DMS53 (cell line): ENCODE measurements around the gene DMWD.
A peak's percentile ranks its signal among the peaks of the same experiment; 100 is the strongest.
"Not testable (repeated sequence)": the region's sequence is repeated elsewhere in the genome, so short reads cannot be mapped to it uniquely, and the experiment has no call there.

Experiments
- DNase-seq: peaks from one replicate; lab custom pipeline; 2025; lab: John Stamatoyannopoulos, UW

The DMWD gene

DNA sequence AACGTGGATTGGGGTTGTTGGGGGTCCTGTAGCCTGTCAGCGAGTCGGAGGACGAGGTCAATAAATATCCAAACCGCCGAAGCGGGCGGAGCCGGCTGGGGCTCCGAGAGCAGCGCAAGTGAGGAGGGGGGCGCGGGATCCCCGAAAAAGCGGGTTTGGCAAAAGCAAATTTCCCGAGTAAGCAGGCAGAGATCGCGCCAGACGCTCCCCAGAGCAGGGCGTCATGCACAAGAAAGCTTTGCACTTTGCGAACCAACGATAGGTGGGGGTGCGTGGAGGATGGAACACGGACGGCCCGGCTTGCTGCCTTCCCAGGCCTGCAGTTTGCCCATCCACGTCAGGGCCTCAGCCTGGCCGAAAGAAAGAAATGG, 22.8 kb downstream of the DMWD start:
- DNase-seq, result peak; percentile 79

DNA sequence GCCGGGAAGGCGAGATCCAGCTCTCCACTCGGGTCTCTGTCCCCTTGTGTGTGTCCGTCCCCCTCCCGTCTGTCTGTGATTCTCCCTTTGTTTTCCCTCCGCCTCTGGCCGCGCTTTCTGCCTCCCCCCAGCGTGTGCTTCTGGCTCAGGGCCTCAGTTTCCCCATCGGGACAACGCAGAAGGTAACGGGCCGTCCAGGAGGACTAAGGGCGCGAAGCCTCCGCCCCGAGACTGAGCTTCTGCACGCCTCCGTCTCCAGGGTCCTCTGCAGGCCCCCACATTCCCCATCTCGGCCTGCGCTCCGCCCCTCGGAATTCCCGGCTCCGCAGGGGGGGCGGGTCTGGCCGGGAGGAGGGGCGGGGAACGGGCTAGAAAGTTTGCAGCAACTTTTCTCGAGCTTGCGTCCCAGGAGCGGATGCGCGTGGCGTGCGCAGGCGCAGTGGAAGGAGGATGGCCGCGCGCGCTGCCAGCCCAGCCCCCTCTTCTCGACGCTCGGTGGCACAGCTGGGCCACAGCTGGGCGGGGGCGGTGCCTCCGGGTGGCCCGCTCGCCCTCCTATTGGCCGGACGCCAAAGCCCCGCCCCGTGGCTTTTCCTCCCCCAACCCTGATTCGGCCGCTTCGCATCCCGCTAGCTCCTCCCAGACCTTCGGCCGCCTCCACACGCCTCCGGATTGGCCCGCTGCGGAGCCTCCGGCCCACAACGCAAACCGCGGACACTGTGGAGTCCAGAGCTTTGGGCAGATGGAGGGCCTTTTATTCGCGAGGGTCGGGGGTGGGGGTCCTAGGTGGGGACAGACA, 23.5 kb downstream of the DMWD start, which contains the start of gene SIX5:
Gene SIX5, minus strand, starts transcription at position 269 of the 799 bp plus-strand sequence. CDS start 408 bp downstream, outside the sequence.
- DNase-seq, result peak; percentile 99

DNA sequence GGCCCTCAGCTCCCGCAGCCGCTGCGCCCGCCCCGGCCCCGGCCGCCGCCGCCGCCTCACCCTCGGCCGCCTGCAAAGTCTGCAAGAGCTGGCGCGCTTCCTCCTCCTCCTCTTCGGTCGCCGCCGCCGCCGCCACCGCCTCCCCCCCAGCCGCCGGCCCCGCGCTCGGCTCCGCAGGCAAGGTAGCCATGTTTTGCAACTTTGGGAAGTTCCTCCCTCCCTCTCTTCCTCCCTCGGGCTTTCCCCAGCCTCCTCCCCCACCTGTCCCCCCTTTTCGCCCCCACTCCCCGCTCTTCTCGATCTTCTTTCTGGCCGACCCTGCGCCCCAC, 24.0 kb downstream of the DMWD start:
- DNase-seq, result peak; percentile 83

DNA sequence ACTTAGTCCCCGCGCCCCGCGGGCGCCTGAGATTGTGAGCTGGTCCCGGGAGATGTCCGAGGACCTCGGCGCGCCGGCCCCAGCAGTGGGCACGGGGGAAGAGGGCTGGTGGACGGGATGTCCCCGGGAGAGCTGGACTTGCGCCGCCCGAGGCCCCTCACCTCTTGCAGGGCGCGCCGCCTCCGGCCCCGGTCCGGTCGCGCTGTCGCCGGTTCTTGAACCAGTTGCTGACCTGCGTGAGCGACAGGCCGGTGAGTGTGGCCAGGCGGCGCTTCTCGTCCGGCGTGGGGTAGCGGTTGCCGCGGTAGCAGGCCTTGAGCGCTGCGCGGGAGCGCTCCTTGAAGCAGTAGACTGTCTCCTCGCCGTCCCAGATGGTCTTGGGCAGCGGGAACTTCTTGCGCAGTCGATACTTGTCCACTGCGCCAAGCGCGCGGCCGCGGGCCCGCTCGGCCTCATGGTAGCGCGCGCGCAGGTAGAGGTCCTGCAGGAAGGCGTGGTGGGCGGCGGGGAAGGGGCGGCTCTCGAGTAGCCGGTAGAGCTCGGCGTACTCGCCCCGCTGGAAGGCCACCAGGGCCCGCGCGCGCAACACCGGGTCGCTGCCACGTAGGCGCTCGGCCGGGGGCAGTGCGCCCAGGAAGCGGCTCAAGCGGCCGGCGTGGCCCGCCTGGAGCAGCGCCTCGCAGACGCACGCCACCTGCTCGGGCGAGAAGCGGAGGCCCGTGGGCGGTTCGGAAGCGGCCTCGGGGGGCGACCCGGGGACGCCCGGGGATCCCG, 24.6 kb downstream of the DMWD start:
- DNase-seq, result peak; percentile 88

DNA sequence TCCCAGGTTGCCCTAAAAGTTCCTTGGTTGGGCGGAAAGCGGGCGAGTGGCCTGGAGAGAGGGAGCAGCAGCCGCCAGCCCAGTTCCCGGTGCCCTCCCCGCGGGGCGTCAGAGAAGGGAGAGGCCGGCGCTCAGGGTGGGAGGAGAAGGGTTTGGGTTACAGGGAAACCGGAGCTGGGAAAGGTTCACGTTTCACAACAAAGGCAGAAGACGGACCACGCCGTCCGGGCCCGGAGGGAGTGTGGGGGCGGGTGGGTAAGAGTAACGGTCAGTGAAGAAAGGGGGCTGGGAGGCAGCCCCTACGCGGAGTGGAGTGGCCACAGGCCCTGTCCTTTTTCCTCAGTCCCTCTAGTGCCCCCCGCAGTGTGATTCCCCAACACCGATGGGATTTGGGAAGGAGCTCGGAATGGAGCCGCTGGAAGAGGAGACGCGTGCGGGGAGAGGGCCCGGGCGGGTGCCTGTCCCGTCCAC, 25.2 kb downstream of the DMWD start:
- DNase-seq, result peak; percentile 75

DNA sequence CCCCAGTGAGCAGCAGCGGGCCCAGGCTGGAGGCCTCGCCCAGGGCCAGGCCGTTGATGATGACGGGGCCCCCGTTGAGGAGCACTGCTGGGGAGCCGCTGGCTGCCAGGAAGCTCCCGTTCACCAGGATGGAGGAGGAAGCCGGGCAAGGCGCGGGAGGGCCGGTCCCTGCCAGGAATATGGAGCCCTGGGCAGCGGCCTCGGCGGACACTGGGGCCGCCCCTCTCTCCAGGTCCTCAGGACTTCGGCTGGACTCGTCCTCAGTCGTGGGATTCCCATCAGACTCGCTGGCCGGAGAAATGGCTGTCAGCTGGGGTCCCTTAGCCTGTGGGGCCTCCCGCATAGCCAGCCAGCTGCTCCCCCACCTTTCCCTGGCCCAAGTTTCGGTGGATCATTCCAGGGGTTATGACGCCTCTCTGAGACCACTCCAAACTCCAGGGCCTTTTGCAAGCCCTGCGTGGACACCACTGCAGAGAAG, 25.7 kb downstream of the DMWD start:
- DNase-seq, result no peak

DNA sequence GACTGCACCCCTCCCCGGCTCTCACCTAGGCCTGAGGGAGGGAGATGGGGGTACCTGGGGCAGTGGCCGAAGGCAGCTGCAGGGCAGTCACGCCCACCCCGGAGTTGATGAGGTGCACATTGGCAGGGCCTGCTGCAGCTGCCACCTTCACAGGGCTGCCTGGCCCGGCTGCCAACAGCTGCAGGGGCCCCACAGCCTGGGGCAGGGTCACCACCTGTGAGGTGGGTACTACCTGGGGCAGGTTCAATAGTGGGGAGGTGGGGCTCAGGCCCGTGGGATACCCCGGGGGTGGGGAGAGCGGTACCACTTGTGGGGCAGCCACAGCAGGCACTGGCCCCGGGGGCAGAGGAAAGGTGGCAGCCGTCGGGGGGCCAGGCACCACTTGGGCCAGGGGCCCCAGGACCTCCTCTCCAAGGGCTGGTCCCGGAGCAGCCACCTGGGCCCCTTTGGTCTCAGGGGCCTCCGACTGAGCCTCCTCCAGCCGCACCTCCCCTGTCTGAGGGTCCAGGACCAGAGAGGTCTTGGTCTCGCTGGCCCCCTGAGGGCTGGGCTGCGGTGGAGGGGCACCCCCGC, 26.3 kb downstream of the DMWD start:
- no peak for DNase-seq

DNA sequence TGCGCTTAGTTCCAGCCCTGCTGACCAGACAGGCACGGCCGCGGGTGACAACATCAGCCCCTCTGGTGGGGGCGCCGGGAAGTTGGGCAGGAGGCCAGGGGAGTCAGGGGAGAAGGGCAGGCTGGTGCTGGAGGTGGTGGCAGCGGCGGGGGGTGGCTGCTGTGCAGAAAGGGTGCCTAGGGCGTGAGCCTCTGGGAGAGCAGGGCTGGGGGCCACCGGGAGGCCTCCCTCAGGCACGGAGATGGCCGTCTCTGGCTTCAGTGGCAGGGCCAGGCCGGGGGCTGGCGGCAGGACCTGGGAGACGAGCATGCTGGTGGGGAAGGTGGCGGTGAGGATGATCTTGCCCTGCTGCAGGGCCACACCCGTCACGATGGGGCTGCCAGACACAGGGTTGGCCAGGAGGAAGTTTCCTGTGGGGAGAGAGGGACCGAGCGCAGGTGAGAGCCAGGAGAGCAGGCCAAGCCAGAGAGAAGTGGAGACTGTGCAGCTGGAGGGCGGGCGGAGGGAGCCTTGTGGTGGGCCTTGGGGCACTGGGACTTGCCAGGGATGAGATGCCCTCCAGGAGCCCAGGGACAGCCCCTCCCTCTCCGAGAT, 26.8 kb downstream of the DMWD start:
- DNase-seq, result no peak

DNA sequence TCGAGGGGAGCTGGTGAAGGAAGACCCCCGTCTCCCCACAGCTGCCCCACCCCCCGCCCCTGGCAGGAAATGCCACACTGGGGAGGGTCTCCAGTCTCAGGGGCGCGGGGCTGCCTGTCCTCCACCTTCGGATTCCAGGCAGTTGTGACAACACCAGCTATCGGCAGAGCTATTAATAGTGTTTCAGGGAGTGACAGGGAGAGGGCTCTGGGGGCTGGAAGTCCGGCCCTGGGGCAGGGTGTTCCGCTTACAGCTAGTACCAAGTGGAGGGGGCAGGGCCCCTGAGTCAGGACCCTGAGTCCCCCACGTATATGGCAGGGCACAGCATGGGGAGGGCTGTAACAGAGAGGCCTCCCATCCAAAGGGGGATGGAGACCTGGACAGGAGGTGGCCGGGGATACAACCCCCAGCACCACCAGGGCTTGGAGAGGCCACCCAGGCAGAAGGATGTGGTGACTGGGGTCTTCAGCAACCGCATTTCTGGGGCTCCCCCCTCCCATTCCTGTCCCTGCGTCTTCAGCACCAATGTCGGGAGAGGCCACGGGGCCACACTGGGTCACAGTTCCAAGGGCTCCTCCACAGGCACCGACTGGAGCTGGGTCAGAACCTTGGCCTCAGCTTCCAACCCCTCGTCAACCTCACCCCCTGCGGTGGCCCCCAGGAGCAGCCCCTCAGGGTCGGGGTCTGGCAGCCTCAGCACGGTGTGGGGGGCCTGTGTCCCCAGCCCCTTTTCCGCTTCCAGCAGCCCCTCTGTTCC, 27.5 kb downstream of the DMWD start:
- DNase-seq, result no peak

DNA sequence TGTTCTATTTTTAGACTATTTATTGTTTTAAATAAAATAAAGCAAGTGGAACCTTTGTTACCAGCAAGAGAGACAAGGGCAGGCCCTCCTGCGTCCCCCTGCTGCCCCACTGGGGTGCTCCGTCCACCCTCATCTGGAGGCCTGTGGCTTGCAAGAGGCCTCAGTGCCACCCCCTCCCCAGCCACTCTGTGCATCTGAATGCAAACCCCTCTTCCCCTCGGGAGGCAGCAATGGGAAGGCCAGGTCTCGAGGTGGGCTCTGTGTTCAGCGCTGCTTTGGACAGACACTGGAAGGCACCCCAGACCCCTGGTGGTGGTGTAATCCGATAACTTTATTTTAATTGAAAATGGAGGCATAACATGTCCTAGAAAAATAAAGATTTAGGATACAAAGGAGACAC, 28.2 kb downstream of the DMWD start:
- no peak for DNase-seq

DNA sequence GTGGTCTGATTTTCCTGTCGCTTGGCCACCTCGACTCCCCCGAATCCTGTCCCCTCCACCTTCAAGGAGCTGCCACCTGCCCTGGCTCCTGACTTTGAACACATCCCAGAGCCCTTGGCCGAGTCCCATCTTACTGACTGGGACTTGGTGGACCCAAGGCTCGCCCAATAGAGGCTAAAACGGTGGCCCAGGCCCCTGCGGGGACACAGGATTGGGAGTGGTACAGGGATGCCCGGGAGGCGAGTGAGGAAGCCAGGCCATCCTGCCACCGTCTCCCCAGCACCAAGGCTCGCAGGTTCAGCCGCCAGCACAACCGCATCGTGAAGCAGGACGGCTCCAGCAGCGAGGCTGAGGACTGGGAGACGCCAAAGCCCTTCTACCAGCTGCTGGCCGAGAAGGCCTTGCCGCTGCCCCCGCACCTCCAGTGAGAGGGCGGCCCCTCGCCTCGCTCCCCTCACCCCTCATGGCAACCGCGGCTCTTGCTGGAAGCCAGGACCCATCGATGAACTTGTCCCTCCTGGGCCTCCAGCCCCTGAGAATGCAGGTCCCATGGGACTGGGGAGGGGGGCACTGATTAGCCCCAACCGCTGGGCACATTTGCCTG, 28.9 kb downstream of the DMWD start:
- DNase-seq, result no peak

DNA sequence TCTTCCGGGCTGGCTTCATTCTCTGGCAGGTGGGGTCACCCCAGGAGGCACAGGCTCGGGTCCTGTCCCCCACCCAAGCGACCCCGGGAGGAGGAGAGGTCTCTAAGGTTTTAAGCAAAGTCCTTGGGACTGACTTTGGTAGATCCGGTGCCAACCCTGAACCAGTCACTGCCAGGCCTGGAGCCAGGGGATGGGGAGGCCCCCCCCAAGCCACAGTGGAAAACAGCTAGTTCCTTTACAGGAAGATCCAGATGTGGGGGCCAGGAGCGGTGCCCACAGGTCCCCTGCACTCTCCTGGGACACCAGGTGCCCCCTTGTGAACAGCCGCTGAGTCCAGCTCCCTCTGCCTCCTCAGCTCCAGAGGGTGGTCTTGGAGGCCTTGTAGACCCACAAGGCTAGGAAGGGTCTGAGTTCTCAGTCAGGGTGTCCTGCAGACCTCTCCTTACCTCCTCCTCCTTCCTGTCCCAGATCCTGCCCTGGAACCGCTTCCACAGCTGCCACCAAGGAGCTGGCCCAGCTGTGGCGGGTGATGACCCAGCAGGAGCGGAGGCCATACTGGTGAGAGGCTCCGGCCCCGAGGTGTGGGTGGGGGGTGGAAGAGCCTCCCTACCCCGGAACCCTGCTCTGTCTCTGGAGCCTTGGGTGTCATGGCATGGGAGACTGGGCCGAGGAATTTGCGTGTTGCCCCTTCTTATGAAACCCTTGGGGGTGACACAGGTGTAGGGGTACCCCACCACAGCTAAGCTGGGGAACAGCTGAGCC, 29.6 kb downstream of the DMWD start:
- DNase-seq, result no peak

DNA sequence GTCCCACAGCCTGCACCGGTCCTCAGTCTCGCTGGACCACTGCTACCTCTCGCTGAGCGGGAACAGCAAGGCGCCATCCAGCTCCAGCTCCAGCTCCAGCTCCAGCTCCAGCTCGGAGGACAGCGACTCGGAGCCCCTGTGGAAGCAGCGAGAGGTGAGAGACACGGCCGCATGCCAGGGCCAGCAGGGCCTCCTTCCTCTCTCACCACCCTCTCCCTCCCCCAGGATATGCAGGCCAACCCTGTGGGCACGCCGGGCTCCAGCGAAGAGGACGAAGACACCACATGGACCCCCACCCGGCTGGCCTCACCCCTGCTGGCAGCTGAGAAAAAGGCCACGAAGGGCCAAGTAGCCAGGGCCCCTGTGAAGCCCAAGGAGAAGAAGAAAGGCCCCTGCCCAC, 30.9 kb downstream of the DMWD start:
- DNase-seq, result no peak

DNA sequence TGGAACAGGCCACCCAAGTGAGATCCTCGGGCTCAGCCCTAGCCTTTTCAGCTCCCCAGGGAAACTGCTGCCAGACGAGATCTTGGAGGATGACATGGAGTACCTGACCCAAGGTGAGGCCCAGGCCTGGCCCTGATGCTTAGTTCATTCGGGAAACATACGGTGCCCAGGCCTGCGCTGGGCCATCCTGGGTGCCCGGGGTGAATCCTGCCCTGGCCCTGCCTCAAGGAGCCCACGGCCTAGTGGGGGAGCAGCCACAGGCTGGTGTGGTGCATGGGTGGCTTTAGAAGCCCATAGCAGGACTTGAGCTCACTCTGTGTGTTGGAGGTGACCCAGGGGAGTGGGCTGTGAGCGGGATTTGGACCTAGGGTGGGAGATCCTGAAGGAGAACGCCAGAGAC, 33.7 kb downstream of the DMWD start:
- no peak for DNase-seq

DNA sequence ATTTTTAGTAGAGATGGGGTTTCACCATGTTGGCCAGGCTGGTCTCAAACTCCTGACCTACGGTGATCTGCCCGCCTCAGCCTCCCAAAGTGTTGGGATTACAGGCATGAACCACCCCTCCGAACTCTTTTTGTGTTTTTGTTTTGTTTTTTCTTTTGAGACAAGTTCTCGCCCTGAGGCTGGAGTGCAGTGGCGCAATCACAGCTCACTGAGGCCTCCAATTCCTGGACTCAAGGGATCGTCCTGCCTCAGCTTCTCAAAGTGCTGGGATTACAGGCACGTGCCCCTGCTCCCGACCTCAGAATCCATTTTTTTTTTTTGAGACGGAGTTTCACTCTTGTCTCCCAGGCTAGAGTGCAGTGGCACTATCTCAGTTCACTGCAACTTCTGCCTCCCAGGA, 35.0 kb downstream of the DMWD start:
- no peak for DNase-seq

DNA sequence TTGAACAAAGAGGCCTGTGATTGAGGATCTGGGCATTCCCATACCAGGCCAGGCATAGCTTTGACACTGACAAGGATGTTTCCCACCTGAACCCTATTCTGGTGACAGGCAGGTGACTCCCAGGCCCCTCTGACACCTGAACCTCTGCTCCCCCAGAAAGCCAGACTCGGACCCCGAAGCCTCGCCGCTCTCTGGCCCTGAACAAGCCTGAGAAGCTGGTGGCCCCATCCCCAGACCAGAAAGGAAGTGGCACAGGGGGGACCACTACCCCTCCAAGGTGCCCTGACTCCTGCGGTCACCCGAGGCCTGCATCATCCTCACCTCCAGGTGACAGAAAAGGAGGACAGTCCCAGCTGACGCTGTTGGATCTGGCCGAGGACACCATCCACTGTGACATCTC, 38.3 kb downstream of the DMWD start:
- no peak for DNase-seq

DNA sequence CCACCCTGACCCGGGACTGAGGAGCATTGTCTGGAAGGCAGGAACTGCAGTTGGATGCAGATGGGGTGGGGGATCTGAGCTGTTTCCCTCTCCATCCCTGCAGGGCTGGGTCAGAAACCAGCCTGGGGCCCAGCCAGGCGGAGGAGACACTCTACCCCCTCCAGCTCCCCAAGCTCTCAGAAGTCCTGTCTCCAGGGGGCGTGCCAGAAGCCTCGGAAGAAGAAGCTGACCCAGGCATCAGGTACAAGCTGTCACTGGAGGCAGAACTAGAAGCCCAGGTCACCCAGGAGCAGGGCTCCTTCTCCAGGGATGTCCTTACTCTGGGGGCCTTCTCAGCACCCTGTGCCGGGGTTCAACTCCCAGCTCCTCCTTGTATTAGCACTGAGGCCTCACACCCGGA, 39.1 kb downstream of the DMWD start:
- DNase-seq, result no peak

DNA sequence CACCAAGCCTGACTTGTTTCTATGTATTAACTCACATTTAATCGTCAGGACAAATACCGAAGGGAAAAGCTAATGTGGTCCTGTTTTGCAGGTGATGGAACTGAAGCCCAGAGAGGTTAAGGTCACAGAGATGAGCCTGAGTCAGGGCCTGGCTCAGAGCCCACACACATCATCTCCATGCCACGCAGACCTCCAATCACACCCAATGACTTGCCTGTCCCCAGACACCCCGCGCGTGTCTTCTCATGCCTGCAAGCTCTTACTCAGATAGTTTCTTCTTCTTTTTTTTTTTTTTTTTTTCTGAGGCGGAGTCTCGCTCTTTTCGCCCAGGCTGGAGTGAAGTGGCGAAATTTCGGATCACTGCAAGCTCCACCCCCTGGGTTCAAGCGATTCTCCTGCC, 40.0 kb downstream of the DMWD start:
- DNase-seq, result no peak

DNA sequence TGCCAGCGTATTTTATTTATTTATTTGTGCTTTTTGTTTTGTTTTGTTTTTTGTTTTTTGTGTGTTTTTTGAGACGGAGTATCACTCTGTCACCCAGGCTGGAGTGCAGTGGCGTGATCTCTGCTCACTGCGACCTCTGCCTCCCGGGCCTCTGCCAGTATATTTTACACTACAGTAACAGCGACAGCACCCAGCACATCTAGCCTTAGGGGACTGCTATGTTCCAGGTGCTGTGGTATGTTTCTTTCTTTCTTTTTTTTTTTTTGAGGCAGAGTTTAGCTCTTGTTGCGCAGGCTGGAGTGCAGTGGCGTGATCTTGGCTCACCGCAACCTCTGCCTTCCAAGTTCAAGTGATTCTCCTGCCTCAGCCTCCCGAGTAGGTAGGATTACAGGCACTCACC, 41.2 kb downstream of the DMWD start:
- DNase-seq, result not testable (repeated sequence)

DNA sequence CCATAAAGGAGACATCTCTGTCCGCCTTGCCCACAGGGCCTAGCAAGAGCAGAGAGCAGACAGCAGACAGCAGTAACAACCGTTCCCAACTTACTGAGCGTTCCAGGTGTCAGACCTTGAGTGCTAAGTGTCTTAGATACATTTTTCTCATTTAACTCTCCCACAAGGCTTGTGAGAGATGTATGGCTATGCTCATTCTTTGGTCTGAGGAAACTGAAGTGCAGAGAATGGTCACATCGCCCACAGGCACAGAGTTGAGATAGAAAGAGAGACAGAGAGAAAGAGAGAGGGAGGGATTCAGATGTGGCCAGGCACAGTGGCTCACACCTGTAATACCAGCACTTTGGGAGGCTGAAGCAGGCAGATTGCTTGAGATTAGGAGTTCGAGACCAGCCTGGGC, 45.1 kb downstream of the DMWD start:
- DNase-seq, result no peak

DNA sequence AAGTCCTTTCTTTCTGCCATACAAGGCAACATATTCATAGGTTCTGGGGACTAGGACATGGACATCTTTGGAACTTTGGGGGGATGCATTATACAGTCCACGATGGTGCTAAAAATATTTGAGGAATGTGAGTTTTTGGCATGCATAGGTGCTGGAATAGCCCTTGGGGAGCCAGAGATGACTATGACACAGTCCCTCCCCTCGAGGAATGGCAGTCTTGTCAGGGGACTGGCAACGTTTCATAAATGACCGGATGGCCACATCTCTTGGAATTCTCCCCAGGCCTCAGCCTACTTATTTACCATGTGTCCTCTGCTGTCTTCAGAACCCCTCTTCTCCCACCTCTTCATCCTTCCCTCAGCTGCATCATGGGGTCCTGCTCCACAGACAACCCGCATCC, 45.8 kb downstream of the DMWD start:
- no peak for DNase-seq
